Panc1 (cell line): Measurements from ENCODE around the gene ZC3H8. TPM values are rescaled to one million over a fixed set of nuclear protein-coding genes. Genes with fewer than 3 reads are reported as not detected.
"Not testable (repeated sequence)": the region's sequence is repeated elsewhere in the genome, so short reads cannot be mapped to it uniquely, and the experiment has no call there.

Source experiments
- ATAC-seq: fragments of 200-7000 bp; cut with Tn5 transposase; 2 replicates; pipeline ENCODE4 v1.9.1; 2020; ENCODE audit warnings: mild to moderate bottlenecking, moderate library complexity
- BruUV-seq: library from RNA; stranded (reverse); fragments of 400-500 nt; replicated peaks from 2 replicates; lab custom pipeline; 2021; lab: Mats Ljungman, UMichigan
- CTCF ChIA-PET: fragments of 300-600 bp; sonication (Branson Sonifier 250); formaldehyde crosslinking; loops from one replicate; lab custom pipeline; 2022; ENCODE audit warnings: antibody characterized with exemption; lab: Charles Lee
- POLR2A ChIA-PET: fragments of 300-600 bp; sonication (Branson Sonifier 250); formaldehyde crosslinking; loops from one replicate; lab custom pipeline; 2022; ENCODE audit warnings: antibody characterized with exemption; lab: Charles Lee
- DNase-seq: peaks from one replicate; pipeline ENCODE4 v3.0.0-alpha.2; 2010; ENCODE audit warnings: low read depth, low spot score
- H3K27ac ChIP-seq: 2 replicates; pipeline ENCODE4 v1.5.1; 2011; ENCODE audit warnings: mild to moderate bottlenecking, low read length, inconsistent platforms
- H3K27me3 ChIP-seq: fragments of 200-500 bp; sonication (Bioruptor generic); 2 replicates; pipeline ENCODE4 v1.6.0; 2014; ENCODE audit warnings: low read length, inconsistent platforms; ENCODE audit not compliant: control insufficient read depth, insufficient read depth
- H3K36me3 ChIP-seq: fragments of 200-500 bp; sonication (Bioruptor generic); 2 replicates; pipeline ENCODE4 v1.5.1; 2014; ENCODE audit warnings: inconsistent platforms, mild to moderate bottlenecking, low read length, moderate library complexity; ENCODE audit not compliant: control insufficient read depth, insufficient read depth
- H3K4me1 ChIP-seq: 2 replicates; pipeline ENCODE4 v1.5.1; 2011; ENCODE audit warnings: inconsistent platforms, mild to moderate bottlenecking, low read length, moderate library complexity; ENCODE audit not compliant: control insufficient read depth, insufficient read depth
- H3K4me3 ChIP-seq, 2 experiments: 2 replicates each; pipeline ENCODE4 v1.5.1; 2011 to 2012; ENCODE audit warnings: low read depth in 2 of 2, low read length in 2 of 2, mild to moderate bottlenecking in 2 of 2, inconsistent platforms in 1 of 2, moderate library complexity in 1 of 2
- H3K9me3 ChIP-seq: fragments of 200-500 bp; sonication (Bioruptor generic); 2 replicates; pipeline ENCODE4 v1.5.1; 2014; ENCODE audit warnings: low read depth, mild to moderate bottlenecking, inconsistent platforms, low read length, moderate library complexity; ENCODE audit not compliant: control insufficient read depth, insufficient read depth
- POLR2AphosphoS5 ChIP-seq: IDR thresholded peaks from 2 replicates; pipeline ENCODE4 v1.6.1; 2012; ENCODE audit warnings: mild to moderate bottlenecking, low read depth, low read length, moderate library complexity
- SIN3A ChIP-seq: IDR thresholded peaks from 2 replicates; pipeline ENCODE4 v1.6.1; 2012; ENCODE audit warnings: low read depth, mild to moderate bottlenecking, low read length, moderate library complexity, borderline replicate concordance; ENCODE audit not compliant: insufficient read depth
- TCF7L2 ChIP-seq: IDR thresholded peaks from 2 replicates; pipeline ENCODE4 v1.6.1; 2011; ENCODE audit warnings: mild to moderate bottlenecking, low read depth, low read length, inconsistent platforms
- in situ Hi-C: cut with HindIII; loops from 2 replicates; pipeline ENCODE4 v1.10.0; 2016; ENCODE audit warnings: low sequenced_read_pairs, low pct_unique_long_range_greater_than_20kb
- intact Hi-C: fragments of 100-400 bp; cut with micrococcal nuclease; formaldehyde crosslinking; loops from one replicate; pipeline ENCODE4 v1.10.0; 2022; ENCODE audit not compliant: unreplicated experiment
- total RNA-seq: library from RNA; stranded (reverse); gene quantifications from one replicate; pipeline ENCODE4 v1.2.1, GENCODE V29; 2021; ENCODE audit not compliant: unreplicated experiment
- TF ChIP-seq, protein P1 (sequence below): fragments of 450-650 bp; IDR thresholded peaks from 2 replicates; pipeline ENCODE4 v1.5.1; 2017; ENCODE audit warnings: mild to moderate bottlenecking
- TF ChIP-seq, protein P2 (sequence below), 2 experiments: IDR thresholded peaks; 2 replicates each; pipeline ENCODE4 v1.6.1; 2011 to 2012; ENCODE audit warnings: low read depth in 2 of 2, control low read depth in 1 of 2, low read length in 1 of 2, mild to moderate bottlenecking in 1 of 2, moderate library complexity in 1 of 2; ENCODE audit not compliant: insufficient read depth in 1 of 2

The ZC3H8 gene
- total RNA-seq, 1 experiment from 2014 or later = 4.4 TPM

DNA sequence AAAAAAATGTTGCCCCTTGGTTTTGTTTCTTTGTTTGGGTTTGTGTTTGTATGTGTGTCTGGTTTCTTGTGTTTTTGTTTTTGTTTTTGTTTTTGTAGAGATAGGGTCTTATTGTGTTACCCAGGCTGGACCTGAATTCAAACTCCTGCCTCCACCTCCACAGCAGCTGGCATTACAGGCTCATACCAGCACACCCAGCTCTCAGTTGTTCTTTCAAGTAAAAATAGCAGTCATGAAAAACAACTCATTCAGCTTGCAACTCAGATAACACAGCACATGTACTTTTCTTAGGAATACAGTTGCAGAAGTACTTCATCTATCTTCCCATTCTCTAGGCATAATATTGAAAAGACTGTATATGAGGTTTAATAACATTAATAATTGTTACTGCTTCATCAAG lies 37.0 kb downstream of the ZC3H8 start:
- Histone ChIP-seq H3K9me3 (no peaks in the 10 kb centered on the region), H3K4me1 (no peaks in the 10 kb centered on the region), H3K27me3 (no peaks in the 10 kb centered on the region), H3K27ac (no peak overlapping the region), H3K36me3 (no peaks in the 10 kb centered on the region), H3K4me3 (no peak overlapping the region)
- in situ Hi-C loops = no loop called here
- POLR2A ChIA-PET = no interaction called here
- ATAC-seq (no peak), DNase-seq (no peak)
- intact Hi-C loops = no loop called here
- CTCF ChIA-PET = no interaction called here
- BruUV-seq = no TSS peak
- TF ChIP-seq SIN3A = no peak
- TF ChIP-seq TCF7L2 = no peak
- no peak for TF ChIP-seq POLR2AphosphoS5
- TF ChIP-seq, protein P1, sequence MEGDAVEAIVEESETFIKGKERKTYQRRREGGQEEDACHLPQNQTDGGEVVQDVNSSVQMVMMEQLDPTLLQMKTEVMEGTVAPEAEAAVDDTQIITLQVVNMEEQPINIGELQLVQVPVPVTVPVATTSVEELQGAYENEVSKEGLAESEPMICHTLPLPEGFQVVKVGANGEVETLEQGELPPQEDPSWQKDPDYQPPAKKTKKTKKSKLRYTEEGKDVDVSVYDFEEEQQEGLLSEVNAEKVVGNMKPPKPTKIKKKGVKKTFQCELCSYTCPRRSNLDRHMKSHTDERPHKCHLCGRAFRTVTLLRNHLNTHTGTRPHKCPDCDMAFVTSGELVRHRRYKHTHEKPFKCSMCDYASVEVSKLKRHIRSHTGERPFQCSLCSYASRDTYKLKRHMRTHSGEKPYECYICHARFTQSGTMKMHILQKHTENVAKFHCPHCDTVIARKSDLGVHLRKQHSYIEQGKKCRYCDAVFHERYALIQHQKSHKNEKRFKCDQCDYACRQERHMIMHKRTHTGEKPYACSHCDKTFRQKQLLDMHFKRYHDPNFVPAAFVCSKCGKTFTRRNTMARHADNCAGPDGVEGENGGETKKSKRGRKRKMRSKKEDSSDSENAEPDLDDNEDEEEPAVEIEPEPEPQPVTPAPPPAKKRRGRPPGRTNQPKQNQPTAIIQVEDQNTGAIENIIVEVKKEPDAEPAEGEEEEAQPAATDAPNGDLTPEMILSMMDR = no peak
- TF ChIP-seq, protein P2, sequence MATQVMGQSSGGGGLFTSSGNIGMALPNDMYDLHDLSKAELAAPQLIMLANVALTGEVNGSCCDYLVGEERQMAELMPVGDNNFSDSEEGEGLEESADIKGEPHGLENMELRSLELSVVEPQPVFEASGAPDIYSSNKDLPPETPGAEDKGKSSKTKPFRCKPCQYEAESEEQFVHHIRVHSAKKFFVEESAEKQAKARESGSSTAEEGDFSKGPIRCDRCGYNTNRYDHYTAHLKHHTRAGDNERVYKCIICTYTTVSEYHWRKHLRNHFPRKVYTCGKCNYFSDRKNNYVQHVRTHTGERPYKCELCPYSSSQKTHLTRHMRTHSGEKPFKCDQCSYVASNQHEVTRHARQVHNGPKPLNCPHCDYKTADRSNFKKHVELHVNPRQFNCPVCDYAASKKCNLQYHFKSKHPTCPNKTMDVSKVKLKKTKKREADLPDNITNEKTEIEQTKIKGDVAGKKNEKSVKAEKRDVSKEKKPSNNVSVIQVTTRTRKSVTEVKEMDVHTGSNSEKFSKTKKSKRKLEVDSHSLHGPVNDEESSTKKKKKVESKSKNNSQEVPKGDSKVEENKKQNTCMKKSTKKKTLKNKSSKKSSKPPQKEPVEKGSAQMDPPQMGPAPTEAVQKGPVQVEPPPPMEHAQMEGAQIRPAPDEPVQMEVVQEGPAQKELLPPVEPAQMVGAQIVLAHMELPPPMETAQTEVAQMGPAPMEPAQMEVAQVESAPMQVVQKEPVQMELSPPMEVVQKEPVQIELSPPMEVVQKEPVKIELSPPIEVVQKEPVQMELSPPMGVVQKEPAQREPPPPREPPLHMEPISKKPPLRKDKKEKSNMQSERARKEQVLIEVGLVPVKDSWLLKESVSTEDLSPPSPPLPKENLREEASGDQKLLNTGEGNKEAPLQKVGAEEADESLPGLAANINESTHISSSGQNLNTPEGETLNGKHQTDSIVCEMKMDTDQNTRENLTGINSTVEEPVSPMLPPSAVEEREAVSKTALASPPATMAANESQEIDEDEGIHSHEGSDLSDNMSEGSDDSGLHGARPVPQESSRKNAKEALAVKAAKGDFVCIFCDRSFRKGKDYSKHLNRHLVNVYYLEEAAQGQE (IDR thresholded peaks at IDR 0.05; ENCODE audit: insufficient read depth in 1 of 2, low read depth in 2 of 2, low read length in 1 of 2) = no peak

DNA sequence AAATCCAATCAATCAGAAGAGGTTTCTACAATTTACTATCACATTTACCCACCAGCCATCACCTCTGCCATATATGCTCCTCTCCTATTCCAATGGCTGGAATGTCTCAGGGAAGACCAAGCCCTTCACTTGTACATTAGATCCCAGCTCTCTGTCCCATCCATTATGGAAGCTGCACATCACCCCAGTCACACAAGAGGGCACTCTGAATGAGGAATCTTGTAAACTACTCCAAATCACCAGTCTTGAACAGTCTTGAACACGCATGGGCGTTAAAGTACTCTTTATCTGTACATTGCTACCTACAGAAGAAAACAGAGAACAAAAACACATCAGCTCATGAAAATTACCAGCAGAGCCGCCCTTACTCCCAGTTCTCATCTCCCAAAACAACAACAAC lies 38.7 kb downstream of the ZC3H8 start:
- H3K36me3 ChIP-seq = no peaks in the 10 kb centered on the region
- no peaks in the 10 kb centered on the region for H3K27me3 ChIP-seq
- ChIA-PET CTCF (interaction anchor here (0.6 to 0.7 kb wide), 2 partner anchors 126 to 177 kb away, joined by 6 read pairs; no protein-coding TSS in a partner anchor), POLR2A (no interaction called here)
- in situ Hi-C loops = no loop called here
- H3K27ac ChIP-seq = no peak overlapping the region
- H3K4me3 ChIP-seq = no peak overlapping the region
- H3K9me3 ChIP-seq = no peaks in the 10 kb centered on the region
- ATAC-seq = no peak
- H3K4me1 ChIP-seq = no peaks in the 10 kb centered on the region
- intact Hi-C loops = no loop called here
- no peak for DNase-seq
- BruUV-seq = no TSS peak
- TF ChIP-seq SIN3A (no peak), POLR2AphosphoS5 (no peak), TCF7L2 (no peak)
- TF ChIP-seq, protein P1 = peak; percentile 69
- TF ChIP-seq, protein P2 (IDR thresholded peaks at IDR 0.05; ENCODE audit: insufficient read depth in 1 of 2, low read depth in 2 of 2, low read length in 1 of 2) = no peak

DNA sequence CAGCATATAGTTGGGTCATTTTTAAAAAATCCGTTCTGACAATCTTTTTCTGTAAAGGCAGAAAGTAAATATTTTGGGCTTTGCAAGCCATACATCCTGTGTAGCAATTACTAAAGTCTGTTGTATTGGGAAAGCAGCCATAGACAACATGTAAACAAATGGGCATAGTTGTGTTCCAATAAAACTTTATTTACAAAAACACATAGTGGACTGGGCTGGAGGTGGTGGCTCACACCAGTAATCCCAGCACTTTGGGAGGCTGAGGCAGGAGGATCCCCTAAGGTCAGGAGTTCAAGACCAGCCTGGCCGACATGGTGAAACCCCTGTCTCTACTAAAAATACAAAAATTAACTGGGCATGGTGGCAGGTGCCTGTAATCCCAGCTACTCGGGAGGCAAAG lies 46.9 kb downstream of the ZC3H8 start:
- H3K4me1 ChIP-seq, POLR2A ChIA-PET, H3K36me3 ChIP-seq, CTCF ChIA-PET, ATAC-seq, DNase-seq, H3K27ac ChIP-seq, intact Hi-C loops, H3K27me3 ChIP-seq, in situ Hi-C loops, BruUV-seq, H3K4me3 ChIP-seq: not testable (repeated sequence)
- peaks cover 14% of the 10 kb centered on the region; the same call in 1 of the 2 replicates for H3K9me3 ChIP-seq
